Left lung (tissue), 10 donors: ENCODE measurements around the gene KASH5. TPM values are rescaled to one million over a fixed set of nuclear protein-coding genes. Genes with fewer than 3 reads are reported as not detected.

Source experiments
- ATAC-seq: fragments of 200-7000 bp; cut with Tn5 transposase; one replicate; pipeline ENCODE4 v1.9.1; 2020; ENCODE audit warnings: moderate library complexity
- DNase-seq, 4 donors: peaks; one replicate each; pipeline ENCODE4 v3.0.0-alpha.2; 2013 to 2020
- H3K27ac ChIP-seq, 2 donors: fragments of 200-600 bp; sonication (generic) in 1 of 2; one replicate each; pipeline versions ENCODE4 v1.5.0 to v1.8.0; 2020 to 2021
- H3K27me3 ChIP-seq, 2 donors: fragments of 200-600 bp; sonication (generic) in 1 of 2; one replicate each; pipeline versions ENCODE4 v1.5.0 to v1.8.0; 2020 to 2021
- H3K36me3 ChIP-seq, 2 donors: fragments of 200-600 bp; sonication (generic) in 1 of 2; one replicate each; pipeline versions ENCODE4 v1.5.0 to v1.8.0; 2020 to 2021
- H3K4me1 ChIP-seq, 2 donors: fragments of 200-600 bp; one replicate each; pipeline ENCODE4 v1.8.0; 2021
- H3K4me3 ChIP-seq, 2 donors: fragments of 200-600 bp; sonication (generic) in 1 of 2; one replicate each; pipeline versions ENCODE4 v1.5.0 to v1.8.0; 2020 to 2021; ENCODE audit warnings: mild to moderate bottlenecking in 1 of 2
- H3K9me3 ChIP-seq, 2 donors: fragments of 200-600 bp; sonication (generic) in 1 of 2; one replicate each; pipeline versions ENCODE4 v1.5.0 to v1.8.0; 2020 to 2021
- intact Hi-C, 2 donors: fragments of 100-400 bp; cut with DNase I; formaldehyde crosslinking; loops; one replicate each; pipeline versions ENCODE4 v1.11.2 to v1.14.2; 2022
- polyA plus RNA-seq, 6 donors: library from polyadenylated mRNA; unstranded; fragments of 120-200 nt; gene quantifications; one replicate each; pipeline ENCODE4 v1.2.1, GENCODE V29; 2013; ENCODE audit not compliant: insufficient read length in 6 of 6
- total RNA-seq, 2 donors: library from RNA; stranded (reverse); fragmentation: NEBNext Ultra II Directional; extraction: Animal tissue kit (Norgen Biotek cat#: 25700); gene quantifications; one replicate each; pipeline ENCODE4 v1.2.1, GENCODE V29; 2021
- TF ChIP-seq, protein P1 (sequence below), 2 donors: fragments of 200-600 bp; sonication (generic) in 1 of 2; IDR thresholded peaks; one replicate each; pipeline versions ENCODE4 v1.5.0 to v1.8.0; 2021; ENCODE audit warnings: antibody characterized with exemption in 2 of 2
- donor health status: DM: no; HTN: yes; CAD: no.
- donor health status: DM: no; HTN: no; CAD: no.

The KASH5 gene
- total and polyA plus RNA-seq, 8 donors = 0.84 to 3.6 TPM; not detected in 6

- Histone ChIP-seq H3K27ac (peak within 1 kb of the TSS; percentile 83 to 90), H3K4me3 (peak within 1 kb of the TSS; percentile 55 to 71), H3K36me3 (peaks cover 0 to 17% of the 10 kb centered on the region in 2 donors), H3K27me3 (peaks cover 0 to 43% of the 10 kb centered on the region in 2 donors), H3K9me3 (no peaks in the 10 kb centered on the region), H3K4me1 (peaks cover 7 to 21% of the 10 kb centered on the region in 2 donors)
- ATAC-seq = peak; percentile 63
- TF ChIP-seq, protein P1, sequence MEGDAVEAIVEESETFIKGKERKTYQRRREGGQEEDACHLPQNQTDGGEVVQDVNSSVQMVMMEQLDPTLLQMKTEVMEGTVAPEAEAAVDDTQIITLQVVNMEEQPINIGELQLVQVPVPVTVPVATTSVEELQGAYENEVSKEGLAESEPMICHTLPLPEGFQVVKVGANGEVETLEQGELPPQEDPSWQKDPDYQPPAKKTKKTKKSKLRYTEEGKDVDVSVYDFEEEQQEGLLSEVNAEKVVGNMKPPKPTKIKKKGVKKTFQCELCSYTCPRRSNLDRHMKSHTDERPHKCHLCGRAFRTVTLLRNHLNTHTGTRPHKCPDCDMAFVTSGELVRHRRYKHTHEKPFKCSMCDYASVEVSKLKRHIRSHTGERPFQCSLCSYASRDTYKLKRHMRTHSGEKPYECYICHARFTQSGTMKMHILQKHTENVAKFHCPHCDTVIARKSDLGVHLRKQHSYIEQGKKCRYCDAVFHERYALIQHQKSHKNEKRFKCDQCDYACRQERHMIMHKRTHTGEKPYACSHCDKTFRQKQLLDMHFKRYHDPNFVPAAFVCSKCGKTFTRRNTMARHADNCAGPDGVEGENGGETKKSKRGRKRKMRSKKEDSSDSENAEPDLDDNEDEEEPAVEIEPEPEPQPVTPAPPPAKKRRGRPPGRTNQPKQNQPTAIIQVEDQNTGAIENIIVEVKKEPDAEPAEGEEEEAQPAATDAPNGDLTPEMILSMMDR (IDR thresholded peaks at IDR 0.05) = no peak
- intact Hi-C loops = no loop called here
- DNase-seq = peak; percentile 78 to 89 (median 84)
These were observed 25.8 kb upstream of the KASH5 start, which contains the start of gene TEAD2 for GRCh38 chr19:49362048-49362928. Gene TEAD2 (minus strand): TSS chr19:49362416. CDS start chr19:49360075, 2,341 bp downstream.

DNA sequence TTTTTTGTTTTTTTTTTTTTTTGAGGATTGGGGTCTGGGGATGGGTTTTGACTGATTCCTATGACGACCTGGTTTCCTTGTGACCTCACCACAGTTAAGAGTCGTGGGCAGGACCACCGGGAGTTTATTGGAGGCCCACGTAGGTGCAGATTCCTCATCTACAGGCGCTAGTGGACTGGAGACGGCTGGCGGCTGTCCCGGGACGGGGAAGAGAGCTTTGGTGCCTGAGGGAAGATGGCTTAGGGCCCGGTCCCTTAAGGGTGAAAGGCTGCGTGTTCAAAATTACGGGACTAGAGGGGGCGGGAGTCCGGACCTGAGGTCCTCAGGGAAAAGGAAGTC is 25.2 kb upstream of the KASH5 start:
- TF ChIP-seq, protein P1 (IDR thresholded peaks at IDR 0.05) = no peak
- Histone ChIP-seq H3K36me3 (peaks cover 0 to 17% of the 10 kb centered on the region in 2 donors), H3K27me3 (peaks cover 0 to 43% of the 10 kb centered on the region in 2 donors), H3K4me3 (peak overlapping the region; percentile 55 to 71), H3K27ac (peak overlapping the region; percentile 83 to 90), H3K9me3 (no peaks in the 10 kb centered on the region), H3K4me1 (peaks cover 7 to 20% of the 10 kb centered on the region in 2 donors)
- intact Hi-C loops = no loop called here
- peak; percentile 1 for ATAC-seq
- peak in 3 of 4 donors; percentile 49 to 78 (median 72) for DNase-seq

DNA sequence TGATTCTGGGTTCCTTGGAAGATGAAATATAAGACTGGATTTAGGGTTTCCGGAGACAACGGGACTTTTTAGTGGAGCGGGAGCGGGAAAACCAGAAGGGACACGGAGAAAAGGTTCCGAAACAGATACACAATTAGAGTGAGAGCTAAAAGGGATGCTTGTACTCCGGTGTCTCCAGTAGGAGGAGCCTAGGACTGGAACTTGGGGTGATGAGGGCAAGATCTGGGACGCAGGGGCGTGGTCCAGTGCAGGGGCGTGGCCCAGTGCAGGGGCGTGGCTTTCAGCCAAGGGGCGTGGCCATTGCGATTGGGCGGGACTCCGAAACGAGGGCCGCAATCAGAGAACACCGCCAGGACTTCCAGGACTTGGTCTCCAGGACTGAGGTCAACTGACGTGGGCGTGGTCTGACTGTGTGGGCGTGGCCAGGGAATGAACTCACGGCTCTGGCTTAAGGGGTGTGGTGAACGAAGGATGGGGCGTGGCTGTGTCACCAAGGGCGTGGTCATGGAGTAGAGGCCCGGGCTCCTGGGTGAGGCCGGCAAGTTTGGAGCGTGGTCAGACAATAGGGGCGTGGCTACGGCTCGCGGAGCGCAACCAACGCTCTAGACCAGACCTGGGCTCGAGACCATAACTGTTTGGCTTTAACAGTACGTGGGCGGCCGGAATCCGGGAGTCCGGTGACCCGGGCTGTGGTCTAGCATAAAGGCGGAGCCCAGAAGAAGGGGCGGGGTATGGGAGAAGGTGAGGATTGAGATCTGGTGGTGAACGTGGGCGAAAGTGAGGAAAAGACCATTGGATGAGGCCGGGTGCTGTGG is 24.6 kb upstream of the KASH5 start, which contains the start of gene DKKL1:
TSS of gene DKKL1 (plus strand) at position 610 of the 815 bp plus-strand sequence. CDS start at position 732, 122 bp downstream.
- DNase-seq = peak; percentile 91 to 99 (median 97)
- H3K27ac ChIP-seq = peak within 1 kb of the TSS; percentile 83 to 90
- TF ChIP-seq, protein P1 (IDR thresholded peaks at IDR 0.05) = no peak
- H3K4me1 ChIP-seq = peaks cover 7 to 20% of the 10 kb centered on the region in 2 donors
- H3K9me3 ChIP-seq = peaks cover 0 to 4% of the 10 kb centered on the region in 2 donors
- H3K4me3 ChIP-seq = peak within 1 kb of the TSS; percentile 55 to 71
- peak; percentile 87 for ATAC-seq
- intact Hi-C loops = no loop called here
- peaks cover 0 to 43% of the 10 kb centered on the region in 2 donors for H3K27me3 ChIP-seq
- H3K36me3 ChIP-seq = peaks cover 0 to 12% of the 10 kb centered on the region in 2 donors

DNA sequence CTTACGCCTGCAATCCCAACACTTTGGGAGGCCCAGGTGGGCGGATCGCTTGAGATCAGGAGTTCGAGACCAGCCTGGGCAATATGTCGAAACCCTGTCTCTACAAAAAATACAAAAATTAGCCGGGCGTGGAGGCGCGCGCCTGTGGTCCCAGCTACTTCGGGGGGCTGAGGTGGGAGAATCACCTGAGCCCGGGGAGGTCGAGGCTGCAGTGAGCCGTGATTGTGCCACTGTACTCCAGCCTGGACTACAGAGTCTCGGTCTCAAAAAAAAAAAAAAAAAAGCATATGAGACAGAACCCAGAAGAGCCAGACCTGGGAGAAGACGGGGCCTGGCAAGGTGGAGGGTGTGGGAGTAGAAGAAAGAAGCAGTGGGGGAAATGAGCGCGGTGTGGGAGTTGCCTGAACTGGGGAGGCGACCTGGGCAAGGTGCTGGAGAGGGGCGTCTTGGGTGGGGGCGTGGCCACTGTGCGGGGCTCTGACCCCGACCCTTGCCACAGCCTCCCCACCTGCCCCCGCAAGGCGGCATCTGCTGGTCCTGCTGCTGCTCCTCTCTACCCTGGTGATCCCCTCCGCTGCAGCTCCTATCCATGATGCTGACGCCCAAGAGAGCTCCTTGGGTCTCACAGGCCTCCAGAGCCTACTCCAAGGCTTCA is 23.8 kb upstream of the KASH5 start:
- DNase-seq (no peak), ATAC-seq (no peak)
- H3K4me3 ChIP-seq = peak overlapping the region; percentile 14 to 71
- H3K9me3 ChIP-seq = peaks cover 0 to 12% of the 10 kb centered on the region in 2 donors
- intact Hi-C loops = no loop called here
- peaks cover 0 to 43% of the 10 kb centered on the region in 2 donors for H3K27me3 ChIP-seq
- peaks cover 7 to 20% of the 10 kb centered on the region in 2 donors for H3K4me1 ChIP-seq
- TF ChIP-seq, protein P1 (IDR thresholded peaks at IDR 0.05) = no peak
- peaks cover 0 to 4% of the 10 kb centered on the region in 2 donors for H3K36me3 ChIP-seq
- H3K27ac ChIP-seq = peak overlapping the region; percentile 69 to 71
